Measurements from ENCODE around the gene B9D1. TPM values are rescaled to one million over a fixed set of nuclear protein-coding genes. Genes with fewer than 3 reads are reported as not detected.

The B9D1 gene
- total and polyA plus RNA-seq, 9 of the 15 experiments (the other 6 are each of a cell fraction or from before 2014, with no cell fraction given) = 8.9 to 28.0 (median 17.9) TPM

- H3K79me2 ChIP-seq (ENCODE audit: control insufficient read depth, insufficient read depth, low read length) = peaks cover 9% of the 10 kb centered on the region; the same call in 2 of the 3 replicates
- peaks cover 21% of the 10 kb centered on the region; the same call in 1 of the 3 replicates for H3K36me3 ChIP-seq (ENCODE audit: control insufficient read depth, insufficient read depth, low read length)
- WGBS (ENCODE audit: insufficient coverage, low coverage, missing lambda C conversion rate) = 1% methylated on average over 52 of the region's 67 CpGs
- no peaks in the 10 kb centered on the region; a peak in 1 of 5 replicates for H3K27me3 ChIP-seq (ENCODE audit: control insufficient read depth in 2 of 2, insufficient read depth in 2 of 2, low read length in 2 of 2)
- H3K4me3 ChIP-seq = peak overlapping the region; percentile 65
- H3K4me1 ChIP-seq (replicated peaks in 1 of 2; ENCODE audit: control insufficient read depth in 2 of 2, insufficient read depth in 2 of 2, low read length in 2 of 2) = peaks cover 0 to 11% of the 10 kb centered on the region in 2 experiments; a peak in 3 of 5 replicates
- intact Hi-C loops (cut with micrococcal nuclease) = no loop called here
- CTCF ChIA-PET (ENCODE audit: low intra/inter-chr PET ratio) = no interaction called here
- in situ Hi-C loops (cut with MboI) = no loop called here
- peak overlapping the region; percentile 98 for H2AFZ ChIP-seq (ENCODE audit: low read depth, low read length)
- POLR2A ChIA-PET = interaction anchor here (0.9 to 2.2 kb wide), 6 partner anchors 9 to 56 kb away, joined by 3 to 11 read pairs (median 7); partner anchors contain the start of genes B9D1 and MFAP4
- H3K9me3 ChIP-seq (replicated peaks; ENCODE audit: control insufficient read depth, insufficient read depth, low read depth, low read length) = no peaks in the 10 kb centered on the region
- H4K20me1 ChIP-seq (replicated peaks; ENCODE audit: control insufficient read depth, insufficient read depth, low read length) = no peaks in the 10 kb centered on the region
- H3K4me2 ChIP-seq (ENCODE audit: insufficient read depth, low read length) = peak overlapping the region; percentile 87
- H3K9me1 ChIP-seq (ENCODE audit: control insufficient read depth, insufficient read depth, low read length) = no peaks in the 10 kb centered on the region
- FAIRE-seq (peak; percentile 94), DNase-seq (ENCODE audit: extremely low read depth in 1 of 4, low spot score in 3 of 4) (peak; percentile 92 to 97 (median 95)), ATAC-seq (peak; percentile 98)
- peak overlapping the region; percentile 83 to 92 for H3K9ac ChIP-seq (ENCODE audit: insufficient read depth in 1 of 2, low read depth in 2 of 2, low read length in 2 of 2)
- peak overlapping the region; percentile 83 for H3K27ac ChIP-seq (ENCODE audit: extremely low read depth, low read depth, low read length)
- no TSS peak for BruUV-seq (replicated peaks)
- TF ChIP-seq ELF1 (tag; IDR thresholded peaks at IDR 0.05) (peak; percentile 85), IRF2 (CRISPR knock-in tag; IDR thresholded peaks at IDR 0.05) (no peak), HNRNPLL (IDR thresholded peaks at IDR 0.05; ENCODE audit: low read depth, low read length, poor library complexity, severe bottlenecking) (peak; percentile 84), MBD2 (IDR thresholded peaks at IDR 0.05; ENCODE audit: borderline replicate concordance, low read depth) (peak; percentile 43; the same call in 1 of the 2 replicates), ZNF512 (tag; IDR thresholded peaks at IDR 0.05) (no peak), BCLAF1 (IDR thresholded peaks at IDR 0.05; ENCODE audit: borderline replicate concordance in 1 of 2, control insufficient read depth in 1 of 2, low read depth in 2 of 2, low read length in 1 of 2) (0 out of 4 replicates have a peak, but pooled peaks of 1 of the 2 experiments have one; percentile 48), ZNF384 (IDR thresholded peaks at IDR 0.05; ENCODE audit: low read depth, low read length) (no peak), NFE2L1 (tag; IDR thresholded peaks at IDR 0.05; ENCODE audit: borderline replicate concordance, low read depth) (no peak), CHD2 (IDR thresholded peaks at IDR 0.05; ENCODE audit: low read depth, low read length) (peak; percentile 82), SETDB1 (IDR thresholded peaks at IDR 0.05; ENCODE audit: low read length) (no peak), MAX (CRISPR knock-in tag; IDR thresholded peaks at IDR 0.05) (peak; percentile 53; the same call in 1 of the 2 replicates), YBX1 (IDR thresholded peaks at IDR 0.05) (no peak), SPI1 (IDR thresholded peaks at IDR 0.05; ENCODE audit: borderline replicate concordance, low read depth, low read length) (0 out of 2 replicates have a peak, but pooled peaks have one; percentile 3)
- TF ChIP-seq, protein P1, sequence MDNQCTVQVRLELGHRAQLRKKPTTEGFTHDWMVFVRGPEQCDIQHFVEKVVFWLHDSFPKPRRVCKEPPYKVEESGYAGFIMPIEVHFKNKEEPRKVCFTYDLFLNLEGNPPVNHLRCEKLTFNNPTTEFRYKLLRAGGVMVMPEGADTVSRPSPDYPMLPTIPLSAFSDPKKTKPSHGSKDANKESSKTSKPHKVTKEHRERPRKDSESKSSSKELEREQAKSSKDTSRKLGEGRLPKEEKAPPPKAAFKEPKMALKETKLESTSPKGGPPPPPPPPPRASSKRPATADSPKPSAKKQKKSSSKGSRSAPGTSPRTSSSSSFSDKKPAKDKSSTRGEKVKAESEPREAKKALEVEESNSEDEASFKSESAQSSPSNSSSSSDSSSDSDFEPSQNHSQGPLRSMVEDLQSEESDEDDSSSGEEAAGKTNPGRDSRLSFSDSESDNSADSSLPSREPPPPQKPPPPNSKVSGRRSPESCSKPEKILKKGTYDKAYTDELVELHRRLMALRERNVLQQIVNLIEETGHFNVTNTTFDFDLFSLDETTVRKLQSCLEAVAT (IDR thresholded peaks at IDR 0.05) = no peak
These were observed 15.3 kb upstream of the B9D1 start for GRCh38 chr17:19377602-19378415.

Data from K562 (cell line).